GM23338 (cell line): Measurements from ENCODE around the gene UST.

Experiments
- CTCF ChIP-seq, 2 experiments: fragments of 200-600 bp in 1 of 2; sonication (generic) in 1 of 2; conservative IDR thresholded peaks; 2 replicates each; pipeline versions ENCODE4 v1.5.1 to v1.6.1; 2016 to 2017; ENCODE audit warnings: antibody characterized with exemption in 2 of 2, low read depth in 2 of 2, mild to moderate bottlenecking in 2 of 2, moderate library complexity in 1 of 2
- EZH2 ChIP-seq: fragments of 200-600 bp; sonication (generic); IDR thresholded peaks from one replicate; pipeline ENCODE4 v1.8.0; 2017; ENCODE audit warnings: antibody characterized with exemption, mild to moderate bottlenecking, low read depth; ENCODE audit not compliant: unreplicated experiment
- POLR2AphosphoS5 ChIP-seq: IDR thresholded peaks from 2 replicates; pipeline ENCODE4 v1.6.1; 2016; ENCODE audit warnings: antibody characterized with exemption, low read depth

- TF ChIP-seq CTCF (conservative IDR thresholded peaks at IDR 0.05; ENCODE audit: low read depth in 2 of 2) (no peak), POLR2AphosphoS5 (no peak), EZH2 (no peak)
Observed at GRCh38 chr6:148850964-148851363, 104.1 kb downstream of the UST start.
